NCI-H1436 (cell line): ENCODE data around the gene ASCL3.
"Not testable (repeated sequence)": the region's sequence is repeated elsewhere in the genome, so short reads cannot be mapped to it uniquely, and the experiment has no call there.

Experiments
- DNase-seq: peaks from one replicate; lab custom pipeline; 2025; lab: John Stamatoyannopoulos, UW

ASCL3 gene, protein sequence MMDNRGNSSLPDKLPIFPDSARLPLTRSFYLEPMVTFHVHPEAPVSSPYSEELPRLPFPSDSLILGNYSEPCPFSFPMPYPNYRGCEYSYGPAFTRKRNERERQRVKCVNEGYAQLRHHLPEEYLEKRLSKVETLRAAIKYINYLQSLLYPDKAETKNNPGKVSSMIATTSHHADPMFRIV

DNA sequence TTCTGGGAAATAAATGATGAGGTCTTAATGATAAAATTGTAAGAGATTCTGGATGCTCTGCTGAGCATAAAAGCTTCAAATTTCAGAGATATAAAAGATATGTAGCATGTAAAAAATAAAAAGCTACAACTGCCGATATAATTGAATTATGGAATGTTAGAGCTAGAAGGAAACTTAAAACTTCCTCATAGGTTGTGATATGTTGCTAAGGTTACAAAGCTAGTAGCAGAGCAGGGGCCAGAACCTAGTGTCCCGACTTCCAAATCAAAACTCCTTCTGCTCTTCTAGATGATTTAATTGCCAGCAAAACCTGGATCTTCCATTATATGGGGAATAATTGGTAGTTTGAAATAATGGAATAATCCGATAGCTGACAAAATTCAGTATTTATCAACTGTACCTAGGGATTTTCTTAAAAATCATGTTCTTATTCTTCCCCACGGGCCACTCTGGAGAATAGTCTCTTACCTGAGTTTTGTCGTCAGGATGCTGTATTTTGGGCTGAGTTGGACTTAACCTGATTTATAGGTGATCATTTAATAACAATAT is at the start of gene ASCL3:
Gene ASCL3, minus strand, starts transcription at position 499 of the 549 bp plus-strand sequence. CDS start 4,855 bp downstream, outside the sequence.
- DNase-seq, result no peak

- DNase-seq, result no peak
Measured at GRCh38 chr11:8989453-8989852, 46.6 kb upstream of the ASCL3 start.

DNA sequence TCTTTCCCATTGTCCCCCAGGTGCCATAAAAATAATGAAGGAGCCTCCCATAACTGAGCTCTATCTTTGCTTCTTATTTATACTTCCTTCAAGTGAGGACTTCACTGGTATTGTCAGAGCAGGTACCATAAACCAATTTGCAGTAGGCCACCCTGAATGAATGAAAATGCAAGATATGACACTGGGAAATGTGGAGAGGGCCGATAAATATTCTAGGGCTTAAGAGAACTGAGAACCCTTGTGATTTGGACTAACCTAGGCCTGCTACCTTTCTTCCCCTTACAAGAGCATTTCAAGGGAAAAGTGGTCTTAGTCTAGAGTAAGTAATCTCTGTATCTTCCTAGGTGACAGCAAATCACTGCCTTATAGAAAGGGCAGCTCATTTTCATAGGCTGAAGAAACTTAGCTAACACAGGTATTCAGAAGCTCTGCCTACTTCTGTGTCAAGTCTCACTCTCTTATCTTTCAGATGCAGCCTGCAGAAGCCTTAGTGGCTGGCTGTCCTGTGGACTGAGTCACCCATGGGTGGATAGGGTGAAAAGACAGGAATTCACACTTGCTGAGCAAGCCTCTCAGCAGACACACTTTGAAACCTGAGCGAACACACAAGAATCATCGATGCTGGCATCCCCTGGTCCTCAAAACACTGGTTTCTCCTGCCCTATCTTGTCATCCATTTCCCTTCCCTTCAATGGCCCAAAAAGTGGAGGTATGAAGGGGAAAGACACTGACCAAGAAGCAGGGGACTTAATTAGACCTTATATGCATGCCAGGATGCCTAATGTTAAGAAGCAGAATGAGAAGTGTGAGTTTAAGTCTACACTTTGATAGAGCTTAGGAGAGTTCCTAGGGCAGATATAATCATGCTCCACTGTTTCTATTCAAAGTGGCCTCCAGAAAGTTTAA is 45.8 kb upstream of the ASCL3 start:
- DNase-seq, result no peak

DNA sequence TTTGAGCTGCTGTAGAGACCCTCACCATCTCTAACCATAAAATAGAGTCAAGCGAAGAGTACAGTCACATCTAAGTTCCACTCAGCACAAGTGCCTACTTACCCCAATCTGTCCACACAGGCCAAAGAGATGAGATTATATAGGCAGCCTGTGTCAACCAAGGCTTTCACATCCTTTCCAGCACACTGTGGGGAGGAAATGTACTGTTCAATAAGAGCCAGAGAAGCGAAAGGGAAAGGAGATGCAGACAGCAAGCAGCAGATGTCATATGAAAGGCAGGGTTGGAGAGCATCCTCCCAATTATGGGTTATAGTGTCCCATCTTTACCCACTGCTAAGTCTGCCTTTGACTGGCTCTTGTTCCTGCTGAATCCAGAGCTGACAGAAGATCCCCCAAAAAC is 44.6 kb upstream of the ASCL3 start:
- DNase-seq, result no peak

DNA sequence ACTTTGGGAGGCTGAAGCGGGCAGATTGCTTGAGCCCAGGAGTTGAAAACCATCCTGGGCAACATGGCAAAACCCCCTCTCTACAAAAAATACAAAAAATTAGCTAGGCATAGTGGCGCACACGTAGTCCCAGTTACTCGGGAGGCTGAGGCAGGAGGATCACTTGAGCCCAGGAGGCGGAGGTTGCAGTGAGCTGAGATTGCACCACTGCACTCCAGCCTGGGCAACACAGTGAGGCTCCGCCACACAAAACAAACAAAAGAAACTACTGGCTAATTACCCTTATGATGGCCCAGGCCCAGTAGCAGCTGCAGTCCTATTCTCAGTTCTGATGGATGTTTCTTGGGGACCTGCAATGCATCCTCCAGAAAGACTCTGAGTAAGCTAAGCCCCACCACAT is 44.0 kb upstream of the ASCL3 start:
- DNase-seq, result not testable (repeated sequence)

DNA sequence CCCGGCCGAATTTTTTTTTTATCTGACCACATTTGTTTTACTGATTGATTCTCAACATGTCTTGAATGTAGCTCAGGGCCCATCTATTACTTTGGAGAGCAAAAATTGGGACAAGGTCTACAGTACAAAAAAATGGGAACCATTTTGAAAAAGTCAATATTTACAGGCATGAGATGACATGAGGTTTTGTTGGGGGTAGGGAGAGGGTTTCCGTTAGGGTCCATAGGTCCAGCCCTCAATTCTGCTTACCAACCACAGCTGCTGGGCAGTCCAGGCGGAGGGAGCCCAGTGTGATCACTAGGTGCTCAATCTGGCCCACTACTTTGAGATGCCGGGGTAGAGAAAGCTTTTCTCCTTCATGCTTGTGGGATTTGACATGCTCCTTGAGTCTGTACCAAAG is 42.6 kb upstream of the ASCL3 start:
- no peak for DNase-seq

DNA sequence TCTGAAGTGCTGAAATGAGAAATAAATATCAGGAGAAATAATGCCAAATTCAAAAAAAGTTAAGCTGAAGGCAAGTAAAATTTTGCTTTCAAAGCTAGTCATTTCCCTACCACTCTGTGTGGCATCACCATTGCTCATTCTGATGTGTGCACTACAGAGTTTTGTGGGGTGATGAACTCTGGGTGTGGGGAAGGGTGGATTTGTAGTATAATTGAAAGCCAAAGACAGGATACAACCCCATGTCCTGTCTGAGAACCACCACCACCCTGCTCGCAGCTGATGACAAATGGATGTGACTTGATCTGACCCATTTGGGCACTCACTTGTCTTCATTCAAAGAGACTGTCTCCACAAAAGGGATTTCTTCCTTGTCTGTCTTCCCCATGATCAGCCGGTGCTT is 40.7 kb upstream of the ASCL3 start:
- DNase-seq, result no peak

- DNase-seq, result no peak
Measured at GRCh38 chr11:8980485-8980884, 37.7 kb upstream of the ASCL3 start.

GRCh38 chr11:8979365-8979764 is 36.5 kb upstream of the ASCL3 start:
- not testable (repeated sequence) for DNase-seq

GRCh38 chr11:8973121-8973520 is 30.3 kb upstream of the ASCL3 start:
- no peak for DNase-seq

DNA sequence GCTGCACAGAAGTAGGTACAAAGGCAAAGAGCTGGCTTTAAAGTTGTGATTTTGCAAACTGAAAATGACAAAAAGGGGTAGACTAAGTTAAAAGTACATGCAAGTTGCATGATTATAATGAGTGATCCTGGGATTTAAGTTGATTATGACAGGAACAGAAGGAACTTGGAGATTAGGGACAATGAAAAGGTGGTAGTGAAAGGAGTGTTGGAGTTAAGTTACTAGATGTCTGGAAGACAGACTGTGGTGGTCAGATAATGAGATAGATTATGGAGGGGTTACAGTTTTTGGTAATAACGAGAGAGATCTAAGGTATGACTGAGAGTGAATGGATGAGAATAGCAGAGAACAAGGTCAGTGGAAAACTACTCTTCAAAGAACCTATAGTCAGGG is 29.1 kb upstream of the ASCL3 start:
- no peak for DNase-seq

DNA sequence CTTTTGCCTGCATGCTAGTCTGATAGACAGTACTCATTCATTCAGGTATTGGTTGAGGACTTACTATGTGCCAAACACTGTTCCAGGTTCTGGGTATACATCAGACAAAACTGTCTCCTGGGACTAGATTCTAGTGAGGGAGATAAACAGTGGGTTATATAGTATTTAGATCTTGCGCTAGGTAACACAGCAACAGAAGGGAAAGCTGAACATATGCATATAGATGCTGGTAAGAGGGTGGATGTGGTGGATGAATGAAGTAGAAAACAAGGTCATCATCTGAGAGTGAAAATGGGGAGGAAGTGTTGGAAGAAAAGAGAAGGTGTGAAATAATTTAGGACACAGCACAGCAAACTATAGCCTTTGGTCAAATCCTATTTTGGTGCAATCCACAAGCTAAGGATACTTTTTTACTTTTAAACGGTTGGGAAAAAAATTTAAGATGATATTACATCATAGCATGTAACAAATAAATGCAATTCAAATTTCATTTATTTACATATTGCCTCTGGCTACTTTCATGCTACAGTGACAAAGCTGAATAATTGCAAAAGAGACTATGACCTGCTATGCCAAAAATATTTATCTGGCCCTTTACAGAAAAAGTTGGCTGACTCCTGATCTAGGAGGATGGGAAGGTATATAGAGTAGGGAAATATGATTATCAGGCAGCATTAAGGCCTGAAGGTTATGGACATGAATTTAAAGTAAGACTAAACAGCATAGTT is 28.5 kb upstream of the ASCL3 start:
- DNase-seq, result no peak

DNA sequence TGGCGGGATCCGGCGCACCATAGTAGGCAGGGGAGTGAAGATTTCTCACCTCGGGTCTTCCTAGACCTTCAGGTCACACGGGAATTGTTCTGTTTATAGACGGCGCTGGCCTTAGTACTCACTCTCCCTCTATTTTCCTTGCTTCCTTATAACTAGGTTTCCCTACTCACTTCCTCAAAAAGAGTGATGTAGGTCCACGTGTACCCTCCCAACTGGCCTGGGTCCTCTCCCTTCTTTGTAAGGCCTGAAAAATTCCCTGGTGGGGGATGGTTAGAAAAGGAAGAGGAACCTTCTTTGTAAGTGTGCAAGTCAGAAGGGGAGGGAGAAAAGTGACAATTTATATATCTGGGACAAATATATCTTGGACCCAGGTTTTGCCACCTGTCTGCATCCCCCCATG is 24.4 kb upstream of the ASCL3 start:
- no peak for DNase-seq

- DNase-seq, result peak; percentile 50
Measured at GRCh38 chr11:8964324-8965320, 21.8 kb upstream of the ASCL3 start, which contains the start of gene TMEM9B. TMEM9B (minus strand) TSS chr11:8964442; CDS start chr11:8964313, 129 bp downstream.

DNA sequence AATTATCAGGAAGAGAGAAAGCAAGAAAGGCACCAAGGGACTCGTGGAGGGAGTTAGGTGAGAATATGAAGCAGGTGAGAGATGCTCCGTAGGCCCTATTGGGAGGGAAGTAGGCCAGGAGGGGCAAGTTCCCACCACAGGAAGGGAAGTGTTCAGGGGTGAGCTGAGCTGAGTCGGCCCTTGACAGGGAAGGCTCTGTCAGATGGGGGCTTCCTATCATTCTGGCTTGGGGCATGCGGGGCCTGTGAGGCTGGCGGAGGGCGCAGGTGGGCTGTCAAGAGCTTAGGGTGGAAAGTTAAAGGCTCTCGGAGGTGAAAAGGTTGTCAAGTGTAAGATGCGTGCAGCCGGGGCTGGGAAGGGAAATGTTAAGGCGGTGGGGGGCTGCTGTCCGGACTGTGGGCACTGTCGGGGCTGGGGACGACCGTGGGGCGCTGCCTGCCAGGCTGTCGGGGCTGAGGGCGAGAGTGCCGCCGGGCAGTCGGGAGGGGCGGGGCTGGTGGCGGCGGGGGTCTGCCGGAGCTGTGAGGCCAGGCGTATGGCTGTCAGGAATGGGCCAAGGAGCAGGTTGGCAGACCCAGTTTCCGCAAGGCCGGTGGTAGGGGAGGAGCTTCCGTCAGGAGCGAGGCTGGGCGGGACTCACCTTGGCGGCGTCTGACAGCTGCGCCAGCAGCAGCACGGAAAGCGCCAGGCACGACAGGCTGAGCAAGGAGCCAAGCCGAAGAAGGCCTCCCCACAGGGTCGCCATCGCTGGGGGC is 20.9 kb upstream of the ASCL3 start:
- peak; percentile 27 for DNase-seq

GRCh38 chr11:8962841-8963240 is 20.0 kb upstream of the ASCL3 start:
- no peak for DNase-seq

DNA sequence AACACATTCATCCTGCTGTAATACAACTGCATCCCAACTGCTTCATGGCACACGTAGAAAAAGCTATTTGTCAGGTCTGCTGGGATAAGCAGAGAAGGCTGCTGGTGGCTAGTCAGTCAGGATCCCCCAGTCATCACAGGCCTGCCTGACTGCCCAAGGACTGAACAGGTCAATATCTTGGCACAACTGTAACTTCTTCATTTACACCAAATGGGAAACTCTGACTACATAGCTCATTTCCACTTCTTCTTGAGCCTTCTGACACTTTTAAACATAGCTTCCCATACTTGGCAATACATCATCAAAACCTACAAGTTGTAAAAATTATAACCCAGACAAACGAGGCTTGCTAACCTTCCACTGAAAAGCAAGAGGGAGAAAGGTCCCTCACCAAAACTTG is 18.6 kb upstream of the ASCL3 start:
- DNase-seq, result no peak

DNA sequence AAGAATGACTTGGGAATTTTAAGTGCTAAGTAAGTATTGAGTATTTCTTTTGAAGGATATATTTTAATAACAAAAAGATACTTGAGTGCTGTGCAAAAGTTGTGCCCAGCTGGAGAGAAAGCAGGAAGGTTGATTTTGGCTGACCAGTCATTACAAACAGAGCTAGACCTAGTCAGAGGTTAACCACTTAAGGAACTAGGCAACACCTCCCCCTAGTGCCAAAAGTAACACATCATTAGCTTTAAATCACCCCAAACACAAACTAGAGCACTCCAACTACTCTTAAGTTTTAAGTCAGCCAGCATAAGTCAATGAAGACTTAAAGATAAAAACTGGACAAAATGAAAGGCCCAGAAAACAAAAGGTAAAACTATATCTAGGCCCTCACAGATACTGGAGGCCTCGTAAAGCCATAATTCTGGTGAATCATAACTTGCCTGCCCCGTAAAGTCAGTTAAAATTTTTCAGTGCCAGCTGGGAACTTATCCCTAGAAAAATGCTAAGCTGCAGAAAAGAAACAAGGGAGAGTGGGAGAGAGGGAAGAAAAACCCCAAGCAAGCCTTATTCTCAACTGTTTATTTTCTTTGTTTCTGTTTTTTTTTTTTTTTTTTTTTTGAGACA is 16.8 kb upstream of the ASCL3 start:
- DNase-seq, result no peak

GRCh38 chr11:8956860-8957259 is 14.0 kb upstream of the ASCL3 start:
- no peak for DNase-seq

DNA sequence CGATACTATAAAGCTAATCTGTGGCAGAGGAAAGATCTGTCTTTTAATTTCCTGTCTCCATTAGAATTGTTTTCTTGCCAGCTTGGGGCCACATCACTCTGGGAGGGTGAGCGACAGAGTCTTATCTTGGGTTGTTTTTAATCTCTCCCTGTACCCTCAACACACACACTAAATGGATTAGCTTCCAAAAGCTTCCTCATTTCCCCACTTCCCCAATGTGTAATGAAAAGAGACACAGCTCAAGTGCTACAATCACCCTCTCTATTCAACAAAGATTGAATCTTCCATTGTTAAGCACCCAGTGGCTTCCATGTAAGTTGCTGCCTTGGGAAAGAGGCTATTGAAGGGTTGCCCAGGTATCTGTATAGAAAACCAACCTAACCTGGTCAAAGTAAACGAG is 6.1 kb upstream of the ASCL3 start:
- DNase-seq, result no peak
